Colonic mucosa (tissue), 4 donors: ENCODE data around the gene KIF16B. TPM values are rescaled to one million over a fixed set of nuclear protein-coding genes. Genes with fewer than 3 reads are reported as not detected.

ENCODE experiments used
- DNase-seq: peaks from one replicate; pipeline ENCODE4 v3.0.0-alpha.2; 2020
- H3K27ac ChIP-seq: fragments of 200-600 bp; one replicate; pipeline ENCODE4 v1.8.0; 2021
- H3K27me3 ChIP-seq: fragments of 200-600 bp; one replicate; pipeline ENCODE4 v1.8.0; 2021
- H3K36me3 ChIP-seq: fragments of 200-600 bp; one replicate; pipeline ENCODE4 v1.8.0; 2021
- H3K4me1 ChIP-seq: fragments of 200-600 bp; one replicate; pipeline ENCODE4 v1.8.0; 2021; ENCODE audit warnings: mild to moderate bottlenecking
- H3K4me3 ChIP-seq: fragments of 200-600 bp; one replicate; pipeline ENCODE4 v1.8.0; 2021
- H3K9ac ChIP-seq, 2 donors: one replicate each; pipeline ENCODE4 v1.7.0; 2013; ENCODE audit warnings: control low read depth in 2 of 2, low read depth in 2 of 2, low read length in 2 of 2
- H3K9me3 ChIP-seq: fragments of 200-600 bp; one replicate; pipeline ENCODE4 v1.8.0; 2021
- CTCF ChIP-seq: fragments of 200-600 bp; IDR thresholded peaks from one replicate; pipeline ENCODE4 v1.8.0; 2022; ENCODE audit warnings: antibody characterized with exemption, mild to moderate bottlenecking
- intact Hi-C: fragments of 100-400 bp; cut with DNase I; formaldehyde crosslinking; loops from one replicate; pipeline ENCODE4 v1.14.1; 2022
- total RNA-seq, 2 donors: library from RNA; stranded (reverse); fragmentation: NEBNext Ultra II Directional in 1 of 2; extraction: Animal tissue kit (Norgen Biotek cat#: 25700) in 1 of 2; gene quantifications; one replicate each; pipeline ENCODE4 v1.2.1, GENCODE V29; 2021
- donor health status: healthy.
- donor health status: DM: no; HTN: no; CAD: no.
- donor health status: DM: no; HTN: no; CAD: no.

The KIF16B gene
- total RNA-seq, 2 donors from 2014 or later = 41.6 to 68.7 TPM

GRCh38 chr20:16271450-16271849 lies 301.8 kb downstream of the KIF16B start:
- H3K27ac ChIP-seq = no peak overlapping the region
- no peak overlapping the region for H3K4me3 ChIP-seq
- no peaks in the 10 kb centered on the region for H3K27me3 ChIP-seq
- H3K9ac ChIP-seq = no peak overlapping the region
- intact Hi-C loops = no loop called here
- no peak for DNase-seq
- no peaks in the 10 kb centered on the region for H3K9me3 ChIP-seq
- TF ChIP-seq CTCF = no peak
- no peaks in the 10 kb centered on the region for H3K36me3 ChIP-seq
- H3K4me1 ChIP-seq = no peaks in the 10 kb centered on the region

- intact Hi-C loops = no loop called here
- Histone ChIP-seq H3K27ac (no peak overlapping the region), H3K9ac (no peak overlapping the region), H3K36me3 (no peaks in the 10 kb centered on the region), H3K9me3 (no peaks in the 10 kb centered on the region), H3K4me1 (no peaks in the 10 kb centered on the region), H3K4me3 (no peak overlapping the region), H3K27me3 (no peaks in the 10 kb centered on the region)
- TF ChIP-seq CTCF = no peak
- no peak for DNase-seq
Measured at GRCh38 chr20:16270989-16271388, 302.3 kb downstream of the KIF16B start.

DNA sequence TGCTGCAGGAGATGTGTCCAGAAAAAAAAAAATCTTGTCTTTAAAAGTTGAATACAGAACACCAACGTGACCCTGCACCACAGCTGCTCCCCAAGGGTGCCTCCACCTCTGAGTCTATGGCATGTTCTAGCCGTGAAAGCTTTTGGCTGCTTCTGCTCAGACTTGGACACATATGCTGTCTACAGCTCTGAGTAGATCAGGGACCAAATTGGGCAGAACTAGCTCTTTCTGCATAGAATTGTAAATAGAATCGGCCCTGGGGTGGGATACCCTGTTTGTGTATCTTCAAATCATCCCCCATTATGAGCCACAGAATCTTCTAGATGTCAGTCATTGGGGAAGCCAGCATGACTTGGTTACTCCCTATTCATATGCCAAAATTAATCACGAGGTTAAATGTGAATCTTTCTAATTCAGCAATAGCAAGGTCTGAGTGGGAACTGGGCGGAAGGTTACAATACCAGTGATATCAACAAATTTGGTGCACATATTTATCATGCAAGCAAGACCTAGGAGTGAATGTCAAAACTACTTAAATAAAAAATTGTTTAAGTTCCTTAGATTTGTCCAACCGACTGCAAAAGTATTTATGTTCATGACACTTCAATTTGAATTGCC lies 302.8 kb downstream of the KIF16B start:
- no peak for TF ChIP-seq CTCF
- H3K27me3 ChIP-seq = no peaks in the 10 kb centered on the region
- no peak for DNase-seq
- intact Hi-C loops = no loop called here
- H3K9me3 ChIP-seq = no peaks in the 10 kb centered on the region
- H3K27ac ChIP-seq = no peak overlapping the region
- no peaks in the 10 kb centered on the region for H3K36me3 ChIP-seq
- no peaks in the 10 kb centered on the region for H3K4me1 ChIP-seq
- H3K9ac ChIP-seq = no peak overlapping the region
- H3K4me3 ChIP-seq = no peak overlapping the region

GRCh38 chr20:16267526-16267925 lies 305.7 kb downstream of the KIF16B start:
- Histone ChIP-seq H3K9ac (no peak overlapping the region), H3K27me3 (no peaks in the 10 kb centered on the region), H3K36me3 (no peaks in the 10 kb centered on the region), H3K4me1 (no peaks in the 10 kb centered on the region), H3K4me3 (no peak overlapping the region), H3K27ac (no peak overlapping the region), H3K9me3 (no peaks in the 10 kb centered on the region)
- TF ChIP-seq CTCF = no peak
- DNase-seq = no peak
- intact Hi-C loops = no loop called here

DNA sequence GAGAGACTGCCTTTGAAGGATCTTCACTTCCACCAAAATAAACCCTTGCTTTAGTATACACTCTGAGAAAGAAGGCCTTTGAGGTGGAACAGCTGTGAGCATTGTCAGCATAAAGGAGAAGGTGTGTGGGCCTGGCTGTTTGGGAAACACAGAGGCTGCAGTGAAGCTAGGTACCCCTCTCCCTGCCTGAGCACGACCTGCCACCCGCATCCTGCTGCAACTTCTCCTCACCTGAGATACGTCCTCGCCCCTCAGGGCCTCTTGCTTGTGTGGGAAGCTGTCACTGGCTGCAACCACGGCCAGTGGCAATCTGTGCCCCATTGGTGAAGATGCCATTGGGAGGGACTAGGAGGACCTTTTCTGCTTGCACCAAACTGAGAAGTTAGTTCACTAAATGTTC lies 307.9 kb downstream of the KIF16B start:
- Histone ChIP-seq H3K4me1 (no peaks in the 10 kb centered on the region), H3K9me3 (no peaks in the 10 kb centered on the region), H3K36me3 (no peaks in the 10 kb centered on the region), H3K9ac (no peak overlapping the region), H3K4me3 (no peak overlapping the region), H3K27ac (no peak overlapping the region), H3K27me3 (no peaks in the 10 kb centered on the region)
- intact Hi-C loops = no loop called here
- no peak for DNase-seq
- TF ChIP-seq CTCF = no peak
